Iris pigment epithelial cell (primary cell): Measurements from ENCODE around the gene MBD5.

ENCODE experiments used
- DNase-seq: peaks from one replicate; pipeline ENCODE4 v3.0.0-alpha.2; 2011; ENCODE audit warnings: low read depth

Gene MBD5

GRCh38 chr2:148548716-148549400 is 528.0 kb downstream of the MBD5 start:
- DNase-seq, result no peak

GRCh38 chr2:148552675-148553331 is 531.9 kb downstream of the MBD5 start:
- DNase-seq, result peak; percentile 10

- DNase-seq, result no peak
Observed at GRCh38 chr2:148553332-148553887, 532.5 kb downstream of the MBD5 start.

- DNase-seq, result peak; percentile 17
Observed at GRCh38 chr2:148554459-148555247, 533.8 kb downstream of the MBD5 start.

- no peak for DNase-seq
Observed at GRCh38 chr2:148555622-148556294, 534.9 kb downstream of the MBD5 start.

- DNase-seq, result no peak
Observed at GRCh38 chr2:148557844-148558436, 537.0 kb downstream of the MBD5 start.

- no peak for DNase-seq
Observed at GRCh38 chr2:148560496-148560895, 539.6 kb downstream of the MBD5 start.

- no peak for DNase-seq
Observed at GRCh38 chr2:148561389-148561788, 540.5 kb downstream of the MBD5 start.

GRCh38 chr2:148565272-148565894 is 544.5 kb downstream of the MBD5 start:
- peak; percentile 3 for DNase-seq
